IMR-90 (cell line): ENCODE measurements around the gene CROCC2. TPM values are rescaled to one million over a fixed set of nuclear protein-coding genes. Genes with fewer than 3 reads are reported as not detected.

Source experiments
- ATAC-seq: fragments of 200-7000 bp; cut with Tn5 transposase; 2 replicates; pipeline ENCODE4 v1.9.1; 2020; ENCODE audit warnings: low read depth, mild to moderate bottlenecking, moderate library complexity
- BruUV-seq: library from RNA; stranded (reverse); fragments of 400-500 nt; replicated peaks from 2 replicates; lab custom pipeline; 2021; lab: Mats Ljungman, UMichigan
- CTCF ChIA-PET: fragments of 300-600 bp; formaldehyde crosslinking; extraction: SDS; loops from one replicate; lab custom pipeline; 2021; ENCODE audit warnings: antibody characterized with exemption; lab: Yijun Ruan, JAX
- POLR2A ChIA-PET: fragments of 300-600 bp; sonication (Branson Sonifier 250); formaldehyde crosslinking; loops from one replicate; lab custom pipeline; 2022; ENCODE audit warnings: antibody characterized with exemption; ENCODE audit not compliant: unreplicated experiment; lab: Charles Lee
- DNase-seq: peaks from one replicate; pipeline ENCODE4 v3.0.0; 2013
- H2AFZ ChIP-seq: replicated peaks from 2 replicates; pipeline ENCODE3; 2013; ENCODE audit warnings: low read length, mild to moderate bottlenecking; ENCODE audit not compliant: poor library complexity
- H2AK5ac ChIP-seq: 2 replicates; pipeline ENCODE4 v1.6.1; 2013; ENCODE audit warnings: low read depth, low read length, inconsistent platforms
- H2AK9ac ChIP-seq: replicated peaks from 2 replicates; pipeline ENCODE3; 2013; ENCODE audit warnings: mild to moderate bottlenecking, low read depth, low read length, moderate library complexity; ENCODE audit not compliant: poor library complexity
- H2BK120ac ChIP-seq: 2 replicates; pipeline ENCODE4 v1.6.1; 2013; ENCODE audit warnings: low read depth, low read length, inconsistent platforms
- H2BK15ac ChIP-seq: 3 replicates; pipeline ENCODE4 v1.6.1; 2013; ENCODE audit warnings: low read depth, low read length, inconsistent platforms
- H2BK20ac ChIP-seq: 2 replicates; pipeline ENCODE4 v1.6.1; 2013; ENCODE audit warnings: low read depth, mild to moderate bottlenecking, inconsistent platforms, low read length, moderate library complexity
- H2BK5ac ChIP-seq: 2 replicates; pipeline ENCODE4 v1.6.1; 2013; ENCODE audit warnings: mild to moderate bottlenecking, low read depth, low read length, inconsistent platforms; ENCODE audit not compliant: poor library complexity, severe bottlenecking
- H3K14ac ChIP-seq: replicated peaks from 2 replicates; pipeline ENCODE4 v1.6.1; 2013; ENCODE audit warnings: low read depth, low read length, inconsistent platforms
- H3K18ac ChIP-seq: 2 replicates; pipeline ENCODE4 v1.6.1; 2013; ENCODE audit warnings: low read depth, low read length, control low read depth
- H3K23ac ChIP-seq: 2 replicates; pipeline ENCODE4 v1.6.1; 2013; ENCODE audit warnings: low read depth, low read length, inconsistent platforms
- H3K27ac ChIP-seq: 2 replicates; pipeline ENCODE4 v1.5.1; 2013; ENCODE audit warnings: mild to moderate bottlenecking, control low read depth, low read length; ENCODE audit not compliant: insufficient read depth
- H3K27me3 ChIP-seq: 2 replicates; pipeline ENCODE4 v1.6.1; 2013; ENCODE audit warnings: low read length; ENCODE audit not compliant: control insufficient read depth, insufficient read depth
- H3K36me3 ChIP-seq: 2 replicates; pipeline ENCODE4 v1.6.1; 2013; ENCODE audit warnings: low read length, mixed read lengths; ENCODE audit not compliant: control insufficient read depth, insufficient read depth
- H3K4ac ChIP-seq: 2 replicates; pipeline ENCODE4 v1.6.1; 2013; ENCODE audit warnings: low read depth, low read length, inconsistent platforms
- H3K4me1 ChIP-seq: 2 replicates; pipeline ENCODE4 v1.6.1; 2013; ENCODE audit warnings: low read length, mixed read lengths; ENCODE audit not compliant: control insufficient read depth, insufficient read depth
- H3K4me2 ChIP-seq: 2 replicates; pipeline ENCODE4 v1.6.1; 2013; ENCODE audit warnings: low read depth, mild to moderate bottlenecking, control low read depth, low read length, moderate library complexity
- H3K4me3 ChIP-seq: 2 replicates; pipeline ENCODE4 v1.5.1; 2013; ENCODE audit warnings: low read depth, mild to moderate bottlenecking, control low read depth, low read length, moderate library complexity; ENCODE audit not compliant: insufficient read depth
- H3K56ac ChIP-seq: 2 replicates; pipeline ENCODE4 v1.6.1; 2013; ENCODE audit warnings: low read length, inconsistent platforms; ENCODE audit not compliant: insufficient read depth; ENCODE audit errors: extremely low read depth
- H3K79me1 ChIP-seq, 2 experiments: 2 replicates each; pipeline ENCODE4 v1.6.1; 2013; ENCODE audit warnings: low read length in 2 of 2, inconsistent platforms in 1 of 2, low read depth in 1 of 2
- H3K9ac ChIP-seq: 2 replicates; pipeline ENCODE4 v1.6.1; 2013; ENCODE audit warnings: low read depth, low read length, control low read depth
- H3K9me1 ChIP-seq: 2 replicates; pipeline ENCODE4 v1.6.1; 2013; ENCODE audit warnings: low read length, inconsistent platforms; ENCODE audit not compliant: insufficient read depth
- H3K9me3 ChIP-seq: 2 replicates; pipeline ENCODE4 v1.6.1; 2013; ENCODE audit warnings: low read length; ENCODE audit not compliant: control insufficient read depth, insufficient read depth
- H4K20me1 ChIP-seq: 2 replicates; pipeline ENCODE4 v1.6.1; 2013; ENCODE audit warnings: low read length, inconsistent platforms; ENCODE audit not compliant: insufficient read depth
- H4K5ac ChIP-seq: 2 replicates; pipeline ENCODE4 v1.6.1; 2013; ENCODE audit warnings: mild to moderate bottlenecking, low read depth, low read length, control low read depth
- H4K8ac ChIP-seq, 2 experiments: 2 replicates each; pipeline ENCODE4 v1.6.1; 2013; ENCODE audit warnings: low read depth in 2 of 2, low read length in 2 of 2, control low read depth in 1 of 2, inconsistent platforms in 1 of 2
- H4K91ac ChIP-seq: 2 replicates; pipeline ENCODE4 v1.6.1; 2013; ENCODE audit warnings: low read depth, low read length, inconsistent platforms; ENCODE audit not compliant: insufficient read depth
- BHLHE40 ChIP-seq: fragments of 150-350 bp; IDR thresholded peaks from 2 replicates; pipeline ENCODE4 v1.6.1; 2016; ENCODE audit warnings: mild to moderate bottlenecking, low read depth, low read length
- CEBPB ChIP-seq: IDR thresholded peaks from 2 replicates; pipeline ENCODE4 v1.6.1; 2012; ENCODE audit warnings: low read depth, low read length, improper control_type of control experiment
- CHD1 ChIP-seq: IDR thresholded peaks from 2 replicates; pipeline ENCODE4 v1.6.1; 2012; ENCODE audit warnings: low read depth, low read length, improper control_type of control experiment
- CTCF ChIP-seq: conservative IDR thresholded peaks from 2 replicates; pipeline ENCODE4 v1.5.1; 2012; ENCODE audit warnings: mild to moderate bottlenecking, low read depth, low read length, improper control_type of control experiment
- ELK1 ChIP-seq: fragments of 150-350 bp; IDR thresholded peaks from 2 replicates; pipeline ENCODE4 v1.6.1; 2016; ENCODE audit warnings: low read depth, mild to moderate bottlenecking, low read length, moderate library complexity, borderline replicate concordance
- MAFK ChIP-seq: IDR thresholded peaks from 2 replicates; pipeline ENCODE4 v1.6.1; 2012; ENCODE audit warnings: low read depth, low read length, improper control_type of control experiment
- MAZ ChIP-seq: IDR thresholded peaks from 2 replicates; pipeline ENCODE4 v1.6.1; 2012; ENCODE audit warnings: low read depth, mild to moderate bottlenecking, low read length, improper control_type of control experiment, moderate library complexity, borderline replicate concordance
- MXI1 ChIP-seq: IDR thresholded peaks from 2 replicates; pipeline ENCODE4 v1.6.1; 2012; ENCODE audit warnings: low read depth, mild to moderate bottlenecking, low read length, moderate library complexity, borderline replicate concordance
- NFE2L2 ChIP-seq: fragments of 150-350 bp; IDR thresholded peaks from 2 replicates; pipeline ENCODE4 v1.6.1; 2016; ENCODE audit warnings: low read depth, mild to moderate bottlenecking, low read length
- POLR2A ChIP-seq: IDR thresholded peaks from 2 replicates; pipeline ENCODE4 v1.6.1; 2012; ENCODE audit warnings: mild to moderate bottlenecking, low read depth, low read length
- RAD21 ChIP-seq: IDR thresholded peaks from 2 replicates; pipeline ENCODE4 v1.6.1; 2012; ENCODE audit warnings: low read length, improper control_type of control experiment
- RFX5 ChIP-seq: IDR thresholded peaks from 2 replicates; pipeline ENCODE4 v1.8.0; 2012; ENCODE audit warnings: low read depth, mild to moderate bottlenecking, low read length, moderate library complexity
- SMC3 ChIP-seq: fragments of 150-350 bp; IDR thresholded peaks from 2 replicates; pipeline ENCODE4 v1.6.1; 2016; ENCODE audit warnings: low read depth, mild to moderate bottlenecking, antibody characterized with exemption, low read length, moderate library complexity
- USF2 ChIP-seq: fragments of 150-350 bp; IDR thresholded peaks from 2 replicates; pipeline ENCODE4 v1.6.1; 2017; ENCODE audit warnings: mild to moderate bottlenecking, antibody characterized with exemption, low read length, low read depth
- WGBS, 2 experiments: methylation state at CpG; one replicate each; pipeline versions ENCODE4 v1.1.5 to v1.1.7; 2013; ENCODE audit warnings: missing lambda C conversion rate in 2 of 2; ENCODE audit not compliant: insufficient read length in 1 of 2; ENCODE audit errors: extremely low coverage in 2 of 2; 5-methylcytosine and 5-hydroxymethylcytosine counted together
- dilution Hi-C: fragments of 300-500 bp; cut with HindIII; formaldehyde crosslinking; loops from one replicate; pipeline ENCODE4 v1.14.3; 2018; ENCODE audit warnings: low sequenced_read_pairs; ENCODE audit not compliant: unreplicated experiment
- in situ Hi-C: fragments of 300-500 bp; cut with MboI; formaldehyde crosslinking; loops from 3 replicates; pipeline ENCODE4 v1.14.3; 2019; ENCODE audit warnings: low sequenced_read_pairs, inconsistent platforms, mixed read lengths
- intact Hi-C: fragments of 100-400 bp; cut with micrococcal nuclease; formaldehyde crosslinking; loops from 2 replicates; pipeline ENCODE4 v1.10.0; 2022
- polyA plus RNA-seq, 3 experiments: library from polyadenylated mRNA; depleted of rRNA; stranded (reverse); fragments of >200 nt; gene quantifications; 2 replicates each; pipeline ENCODE4 v1.2.3, GENCODE V29; 2012; ENCODE audit warnings: low replicate concordance in 1 of 3
- total RNA-seq: library from RNA; depleted of rRNA; stranded (reverse); fragments of >200 nt; gene quantifications from 2 replicates; pipeline ENCODE4 v1.2.3, GENCODE V29; 2012

CROCC2 gene
- total and polyA plus RNA-seq, 2 of the 4 experiments (the other 2 are of a cell fraction) = not detected

GRCh38 chr2:240895656-240896388, 10.3 kb upstream of the CROCC2 start, which contains the start of gene MAB21L4:
TSS of gene MAB21L4 (minus strand) at chr2:240896156. CDS start at chr2:240895997, 159 bp downstream.
- no TSS peak for BruUV-seq
- no peak within 1 kb of the TSS for H3K4me3 ChIP-seq
- intact Hi-C loops = no loop called here
- H2AK5ac ChIP-seq = no peak within 1 kb of the TSS
- H2BK5ac ChIP-seq = no peak within 1 kb of the TSS
- no peak within 1 kb of the TSS for H2AFZ ChIP-seq
- no peak within 1 kb of the TSS for H3K4me2 ChIP-seq
- no peak within 1 kb of the TSS for H2BK120ac ChIP-seq
- no peaks in the 10 kb centered on the region for H3K36me3 ChIP-seq
- no peak within 1 kb of the TSS for H3K23ac ChIP-seq
- no peak within 1 kb of the TSS for H3K56ac ChIP-seq
- H4K20me1 ChIP-seq = no peaks in the 10 kb centered on the region
- ChIA-PET POLR2A (no interaction called here), CTCF (no interaction called here)
- H2AK9ac ChIP-seq = no peak within 1 kb of the TSS
- no peaks in the 10 kb centered on the region for H3K9me3 ChIP-seq
- no peaks in the 10 kb centered on the region; the same call in 1 of the 2 replicates for H3K4me1 ChIP-seq
- no peak within 1 kb of the TSS for H4K8ac ChIP-seq
- no peak within 1 kb of the TSS for H4K5ac ChIP-seq
- in situ Hi-C loops = no loop called here
- H3K9me1 ChIP-seq = no peaks in the 10 kb centered on the region
- no peak within 1 kb of the TSS for H3K14ac ChIP-seq
- no peak for TF ChIP-seq USF2
- no peak for TF ChIP-seq CHD1
- no peak for TF ChIP-seq RAD21
- no peak for TF ChIP-seq RFX5
- no peak for TF ChIP-seq CTCF
- TF ChIP-seq POLR2A = no peak
- TF ChIP-seq MAZ = no peak
- TF ChIP-seq MAFK = no peak
- TF ChIP-seq BHLHE40 = no peak
- no peak for TF ChIP-seq NFE2L2
- TF ChIP-seq SMC3 = no peak
- TF ChIP-seq ELK1 = no peak
- no peak for TF ChIP-seq CEBPB
- TF ChIP-seq MXI1 = no peak
- H3K9ac ChIP-seq = no peak within 1 kb of the TSS
- 79% methylated on average over 7 of the region's 24 CpGs; no CpG with 5 or more reads in 1 of the 2 experiments for WGBS, 2 experiments
- peaks cover 7% of the 10 kb centered on the region; the same call in 1 of the 2 replicates for H3K27me3 ChIP-seq
- no peak within 1 kb of the TSS for H3K27ac ChIP-seq
- H4K91ac ChIP-seq = no peak within 1 kb of the TSS
- ATAC-seq = no peak
- no peak within 1 kb of the TSS for H3K18ac ChIP-seq
- H3K79me1 ChIP-seq = no peaks in the 10 kb centered on the region
- H3K4ac ChIP-seq = no peak within 1 kb of the TSS
- no peak within 1 kb of the TSS for H2BK15ac ChIP-seq
- no peak within 1 kb of the TSS for H2BK20ac ChIP-seq
- DNase-seq = no peak
- dilution Hi-C loops = no loop called here
